Endothelial cell of umbilical vein (primary cell): ENCODE data around the gene PPFIBP1.

Experiments
- POLR2A ChIP-seq: IDR thresholded peaks from 2 replicates; pipeline ENCODE4 v1.6.1; 2012; ENCODE audit warnings: low read depth, mild to moderate bottlenecking, control low read depth, low read length
- POLR2AphosphoS5 ChIP-seq: IDR thresholded peaks from 2 replicates; pipeline ENCODE4 v1.6.1; 2012; ENCODE audit warnings: low read depth, mild to moderate bottlenecking, control low read depth, low read length, moderate library complexity; ENCODE audit not compliant: insufficient read depth
- TF ChIP-seq, protein P1 (sequence below), 2 donors: IDR thresholded peaks; 1 replicate in 1 of 2; 2 replicates in 1 of 2; pipeline ENCODE4 v1.5.1; 2011; ENCODE audit warnings: low read length in 2 of 2, mild to moderate bottlenecking in 2 of 2, moderate library complexity in 2 of 2, control low read depth in 1 of 2, inconsistent platforms in 1 of 2, low read depth in 1 of 2; ENCODE audit not compliant: insufficient read depth in 1 of 2; ENCODE audit errors: extremely low read depth in 1 of 2

DNA sequence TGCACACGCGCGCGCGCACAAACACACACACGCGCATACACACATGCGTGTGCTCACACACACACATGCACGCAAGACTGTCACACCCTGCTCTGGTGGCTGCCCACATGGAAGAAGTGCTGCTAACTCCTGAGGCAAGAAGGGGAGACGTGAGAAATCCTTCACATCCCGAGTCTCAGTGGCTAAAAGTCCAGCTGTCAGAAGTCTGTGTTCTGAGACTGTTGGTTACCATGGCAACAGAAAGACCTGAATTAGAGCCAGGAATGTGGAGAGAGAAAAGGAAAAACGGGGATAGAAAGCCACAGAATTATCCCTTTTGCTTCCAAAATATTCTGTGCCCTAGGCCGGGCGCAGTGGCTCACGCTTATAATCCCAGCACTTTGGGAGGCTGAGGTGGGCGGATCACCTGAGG is 71.2 kb downstream of the PPFIBP1 start:
- TF ChIP-seq, protein P1, sequence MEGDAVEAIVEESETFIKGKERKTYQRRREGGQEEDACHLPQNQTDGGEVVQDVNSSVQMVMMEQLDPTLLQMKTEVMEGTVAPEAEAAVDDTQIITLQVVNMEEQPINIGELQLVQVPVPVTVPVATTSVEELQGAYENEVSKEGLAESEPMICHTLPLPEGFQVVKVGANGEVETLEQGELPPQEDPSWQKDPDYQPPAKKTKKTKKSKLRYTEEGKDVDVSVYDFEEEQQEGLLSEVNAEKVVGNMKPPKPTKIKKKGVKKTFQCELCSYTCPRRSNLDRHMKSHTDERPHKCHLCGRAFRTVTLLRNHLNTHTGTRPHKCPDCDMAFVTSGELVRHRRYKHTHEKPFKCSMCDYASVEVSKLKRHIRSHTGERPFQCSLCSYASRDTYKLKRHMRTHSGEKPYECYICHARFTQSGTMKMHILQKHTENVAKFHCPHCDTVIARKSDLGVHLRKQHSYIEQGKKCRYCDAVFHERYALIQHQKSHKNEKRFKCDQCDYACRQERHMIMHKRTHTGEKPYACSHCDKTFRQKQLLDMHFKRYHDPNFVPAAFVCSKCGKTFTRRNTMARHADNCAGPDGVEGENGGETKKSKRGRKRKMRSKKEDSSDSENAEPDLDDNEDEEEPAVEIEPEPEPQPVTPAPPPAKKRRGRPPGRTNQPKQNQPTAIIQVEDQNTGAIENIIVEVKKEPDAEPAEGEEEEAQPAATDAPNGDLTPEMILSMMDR (IDR thresholded peaks at IDR 0.05; ENCODE audit: extremely low read depth in 1 of 2, insufficient read depth in 1 of 2, low read depth in 1 of 2, low read length in 2 of 2): no peak
- TF ChIP-seq POLR2A (no peak), POLR2AphosphoS5 (no peak)
